GM18508 (cell line): ENCODE data around the gene LRRIQ4.

ENCODE experiments used
- ATAC-seq: cut with Tn5 transposase; IDR thresholded peaks from one replicate; pipeline ENCODE4 v1.9.1; 2021; ENCODE audit warnings: moderate number of reproducible peaks; ENCODE audit not compliant: insufficient read depth, unreplicated experiment

Gene LRRIQ4

DNA sequence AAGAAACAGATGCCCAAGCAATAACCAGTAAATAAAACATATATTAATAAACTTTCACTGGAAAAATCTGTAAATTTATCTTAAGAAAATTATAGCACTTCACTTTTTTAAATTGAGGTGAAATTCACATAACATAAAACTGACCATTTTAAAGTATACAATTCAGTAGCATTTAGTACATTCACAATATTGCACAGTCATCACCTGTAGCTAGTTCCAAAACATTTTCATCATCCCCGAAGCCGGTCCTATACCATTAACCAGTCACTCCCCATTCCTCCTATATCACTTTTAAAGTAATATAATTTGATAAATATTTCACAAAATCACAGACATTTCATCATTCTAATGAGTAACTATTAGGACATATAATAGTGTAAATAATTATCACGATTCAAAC is 8.0 kb upstream of the LRRIQ4 start:
- no peak for ATAC-seq

DNA sequence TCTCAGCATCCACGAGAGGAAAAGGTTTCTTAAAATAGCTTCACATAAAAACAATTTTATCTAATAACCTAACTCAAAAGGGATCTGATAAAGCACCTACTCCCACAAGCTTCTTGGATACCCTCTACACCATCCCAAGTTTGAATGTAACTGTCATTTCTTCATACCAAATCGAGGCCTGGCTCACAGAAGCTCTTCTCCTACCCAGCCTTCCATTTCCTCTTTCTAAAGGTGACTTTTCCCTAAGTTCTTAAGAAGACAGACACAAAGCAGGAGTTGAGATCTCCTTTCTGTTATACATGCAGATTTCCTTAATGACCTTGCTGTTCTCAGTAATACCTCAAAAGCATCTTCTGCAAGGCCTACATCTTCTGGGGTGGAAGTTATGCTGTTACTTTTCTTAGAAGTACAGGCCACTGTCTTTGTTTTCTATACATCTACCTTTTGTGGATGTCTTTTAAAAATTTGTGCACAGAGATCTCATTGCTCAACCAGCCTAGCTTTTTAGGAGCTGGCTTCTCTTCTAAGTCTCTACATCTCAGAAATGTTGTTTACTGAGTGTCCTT is 3.4 kb upstream of the LRRIQ4 start:
- no peak for ATAC-seq

DNA sequence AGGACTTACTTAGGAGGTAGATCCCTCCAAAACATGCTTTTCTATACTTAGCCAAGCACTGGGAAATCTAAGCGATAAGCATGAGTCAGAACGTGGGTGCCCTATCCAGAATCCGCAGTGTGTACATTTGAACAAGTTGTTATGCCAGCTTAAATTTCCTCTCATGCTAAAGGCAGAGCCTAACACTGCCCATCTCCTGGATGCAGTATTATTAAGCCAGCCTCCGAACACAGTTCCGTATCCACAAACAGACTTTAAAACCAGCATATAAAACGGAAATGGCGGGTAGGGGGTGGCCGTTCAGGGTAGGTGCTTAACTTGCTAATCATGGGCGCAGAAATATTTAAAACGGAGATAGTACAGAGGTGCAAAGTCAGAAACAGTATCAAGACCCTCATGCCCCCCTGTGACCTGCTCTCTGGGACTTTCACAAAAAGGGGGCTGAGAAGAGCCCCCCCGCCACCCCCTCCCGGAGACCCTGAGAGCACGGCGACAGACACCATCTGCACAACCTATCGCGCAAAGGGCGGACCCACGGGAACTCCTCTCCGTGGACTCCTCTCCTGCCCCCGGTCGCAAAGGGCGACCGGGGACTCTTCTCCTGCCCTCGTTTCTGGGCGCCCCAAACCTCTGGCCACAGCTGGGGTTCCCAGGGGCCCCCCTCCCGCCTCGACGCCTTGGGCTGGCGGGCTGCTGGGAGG is 889 bp upstream of the LRRIQ4 start:
- ATAC-seq = no peak

DNA sequence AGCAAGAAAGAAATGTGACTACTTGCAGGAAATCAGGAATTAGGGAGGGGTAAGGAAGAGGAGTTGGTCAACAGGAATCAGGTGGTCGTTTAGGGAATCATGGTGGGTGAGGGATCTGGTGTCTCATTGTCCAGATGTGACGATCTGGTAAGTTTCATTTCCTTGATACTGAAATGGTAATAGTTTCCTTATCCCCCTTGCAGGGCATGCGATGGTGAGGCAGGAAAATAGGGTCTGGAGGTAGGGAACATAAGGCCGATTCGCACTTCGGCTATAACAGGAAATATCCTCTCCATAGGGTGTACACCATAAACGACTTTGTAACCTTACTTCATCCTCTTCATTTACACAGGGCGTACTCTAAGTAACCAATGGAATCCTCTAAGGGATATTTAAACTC is 608 bp downstream of the LRRIQ4 start:
- ATAC-seq = no peak

DNA sequence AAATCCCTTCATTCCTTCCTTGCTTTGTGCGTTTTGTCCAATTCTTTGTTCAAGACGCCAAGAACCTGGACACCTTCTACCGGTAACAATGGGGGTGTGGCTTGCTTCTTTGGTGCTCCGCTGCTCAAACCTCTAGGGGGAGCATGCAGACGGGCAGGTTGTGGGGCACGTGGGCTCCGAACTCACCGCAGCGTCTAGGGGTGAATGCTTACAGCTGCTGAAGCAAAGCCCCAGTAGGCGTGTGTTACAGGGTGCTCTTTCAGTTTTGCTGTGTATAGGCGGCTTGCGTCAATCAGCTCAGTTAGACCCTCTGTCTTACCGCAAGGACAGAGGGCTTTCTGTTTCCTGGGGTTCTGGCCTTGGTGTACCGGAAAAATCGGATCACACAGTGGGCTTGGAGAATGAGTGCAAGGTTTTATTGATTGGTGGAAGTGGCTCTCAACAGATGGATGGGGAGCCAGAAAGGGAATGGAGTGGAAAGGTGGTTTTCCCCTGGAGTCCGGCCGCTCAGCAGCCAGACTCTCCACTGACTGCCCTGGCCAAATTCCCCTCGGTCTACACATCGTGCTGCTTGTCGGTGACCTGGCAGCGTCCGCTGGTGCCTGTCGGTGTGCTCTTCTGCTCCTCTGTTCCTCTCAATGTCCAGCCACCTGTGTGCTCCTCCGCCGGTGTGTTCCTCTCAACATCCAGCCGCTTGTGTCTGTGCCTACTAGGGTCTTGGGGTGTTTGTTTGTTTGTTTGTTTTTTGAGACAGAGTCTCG is 1.3 kb downstream of the LRRIQ4 start:
- peak; percentile 94 for ATAC-seq

DNA sequence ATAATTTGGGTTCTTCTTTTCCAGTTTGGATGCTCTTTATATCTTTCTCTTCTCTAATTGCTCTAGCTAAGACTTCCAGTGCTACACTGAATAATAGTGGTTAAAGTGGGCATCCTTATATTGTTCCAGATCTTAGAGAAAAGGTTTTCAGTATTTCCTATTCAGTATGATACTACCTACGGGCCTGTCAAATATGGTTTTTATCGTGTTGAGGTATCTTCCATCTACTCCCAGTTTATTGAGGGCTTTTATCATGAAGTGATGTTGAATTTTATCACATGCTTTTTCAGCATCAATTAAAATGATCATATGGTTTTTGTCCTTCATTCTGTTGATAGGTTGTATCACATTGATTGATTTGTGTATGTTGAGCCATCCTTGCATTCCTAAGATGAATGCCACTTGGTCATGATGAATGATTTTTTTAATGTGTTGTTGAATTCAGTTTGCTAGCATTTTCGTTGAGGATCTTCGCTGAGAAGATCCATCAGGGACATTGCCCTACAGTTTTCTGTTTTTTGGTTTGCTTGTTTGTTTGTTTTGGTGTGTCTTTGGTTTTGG is 3.0 kb downstream of the LRRIQ4 start:
- no peak for ATAC-seq

DNA sequence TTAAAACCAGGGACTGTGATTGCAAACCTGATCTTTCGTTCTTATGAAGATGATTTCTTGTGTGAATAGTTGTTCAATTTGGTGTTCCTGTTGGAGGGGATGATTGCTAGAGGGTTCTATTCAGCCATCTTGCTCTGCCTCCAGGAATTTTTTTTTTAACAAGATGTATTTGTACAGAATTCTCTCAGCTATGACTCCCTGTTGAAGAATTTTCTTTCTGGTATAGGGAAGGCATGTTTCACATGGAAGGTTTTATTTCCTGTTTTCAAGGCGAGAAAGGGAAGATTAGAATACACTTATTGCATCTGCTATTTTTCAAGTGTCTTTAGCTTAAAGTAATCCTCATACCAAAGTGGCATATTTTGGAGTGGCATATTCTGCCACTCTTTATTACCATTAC is 5.6 kb downstream of the LRRIQ4 start:
- ATAC-seq = no peak

DNA sequence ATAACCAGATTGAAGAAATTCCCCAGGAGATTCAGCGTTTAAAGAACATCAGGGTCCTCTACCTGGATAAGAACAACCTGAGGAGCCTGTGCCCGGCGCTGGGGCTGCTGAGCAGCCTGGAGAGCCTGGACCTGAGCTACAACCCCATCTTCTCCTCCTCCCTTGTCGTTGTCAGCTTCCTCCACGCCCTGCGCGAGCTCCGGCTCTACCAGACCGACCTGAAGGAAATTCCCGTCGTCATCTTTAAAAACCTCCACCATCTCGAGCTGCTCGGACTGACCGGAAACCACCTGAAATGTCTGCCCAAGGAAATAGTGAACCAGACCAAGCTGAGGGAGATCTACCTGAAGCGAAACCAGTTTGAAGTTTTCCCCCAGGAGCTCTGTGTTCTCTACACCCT is 9.4 kb downstream of the LRRIQ4 start:
- ATAC-seq = no peak

DNA sequence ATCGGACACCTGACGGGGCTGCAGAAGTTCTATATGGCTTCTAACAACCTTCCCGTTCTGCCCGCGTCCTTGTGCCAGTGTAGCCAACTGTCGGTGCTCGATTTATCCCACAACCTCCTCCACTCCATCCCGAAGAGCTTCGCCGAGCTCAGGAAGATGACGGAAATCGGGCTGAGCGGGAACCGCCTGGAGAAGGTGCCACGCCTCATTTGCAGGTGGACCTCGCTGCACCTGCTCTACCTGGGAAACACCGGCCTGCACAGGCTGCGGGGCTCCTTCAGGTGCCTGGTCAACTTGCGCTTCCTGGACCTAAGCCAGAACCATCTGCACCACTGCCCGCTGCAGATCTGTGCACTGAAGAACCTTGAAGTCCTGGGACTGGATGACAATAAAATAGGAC is 9.9 kb downstream of the LRRIQ4 start:
- no peak for ATAC-seq

DNA sequence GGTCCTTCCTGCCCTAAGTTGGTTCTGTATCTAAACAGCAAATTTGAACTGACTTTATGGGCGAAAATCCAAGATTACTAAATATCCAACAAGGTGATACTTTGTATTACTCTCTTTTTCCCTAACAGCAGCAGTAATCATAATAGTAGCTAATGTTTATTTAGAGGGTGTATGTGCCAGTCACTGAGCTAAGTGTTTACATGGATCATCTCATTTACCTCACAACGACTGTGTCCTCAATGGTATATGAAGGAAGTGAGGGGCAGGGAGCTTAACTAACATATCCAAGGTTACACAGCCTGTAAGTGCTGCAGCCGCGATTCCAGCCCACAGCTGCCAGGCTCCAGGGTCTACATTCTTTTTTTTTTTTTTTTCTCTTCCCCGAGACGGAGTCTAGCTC is 10.3 kb downstream of the LRRIQ4 start:
- ATAC-seq = no peak

DNA sequence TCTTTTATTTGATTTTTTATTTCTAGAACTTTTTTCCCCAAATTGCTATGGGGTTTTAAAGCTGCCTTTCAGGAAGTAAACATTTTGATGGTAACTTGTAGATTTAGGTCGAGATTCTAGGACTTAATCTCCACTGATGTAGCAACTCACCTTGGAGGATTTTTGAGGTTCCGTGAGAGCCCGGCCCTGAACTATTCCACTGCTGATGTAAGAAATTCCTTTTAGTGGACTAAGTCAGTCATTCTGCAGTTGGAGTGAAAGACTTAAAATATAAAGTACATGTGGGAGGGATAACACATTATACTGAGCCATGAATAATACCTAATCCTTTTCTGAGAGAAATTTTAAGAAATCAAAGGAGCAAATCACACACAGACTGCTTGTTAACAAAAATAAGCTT is 12.6 kb downstream of the LRRIQ4 start:
- ATAC-seq = no peak

DNA sequence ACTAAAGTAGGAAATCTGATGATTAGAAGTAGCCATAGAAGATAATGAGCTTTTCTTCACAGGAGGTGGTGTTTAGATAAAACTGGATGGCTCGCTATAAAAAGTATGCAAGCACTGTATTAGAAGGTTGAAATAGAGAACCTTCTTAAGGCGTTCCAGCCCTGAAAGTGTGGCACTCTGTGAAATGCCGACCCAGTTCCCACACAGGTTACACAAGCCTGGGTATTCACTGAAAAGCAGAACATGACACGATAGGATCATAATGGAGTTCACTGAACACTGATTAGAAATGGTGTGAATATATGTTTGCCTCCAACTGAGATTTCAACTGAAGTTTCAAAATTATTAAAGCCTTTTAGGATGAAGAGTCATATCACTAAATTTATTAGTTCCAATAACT is 15.0 kb downstream of the LRRIQ4 start:
- ATAC-seq = no peak

DNA sequence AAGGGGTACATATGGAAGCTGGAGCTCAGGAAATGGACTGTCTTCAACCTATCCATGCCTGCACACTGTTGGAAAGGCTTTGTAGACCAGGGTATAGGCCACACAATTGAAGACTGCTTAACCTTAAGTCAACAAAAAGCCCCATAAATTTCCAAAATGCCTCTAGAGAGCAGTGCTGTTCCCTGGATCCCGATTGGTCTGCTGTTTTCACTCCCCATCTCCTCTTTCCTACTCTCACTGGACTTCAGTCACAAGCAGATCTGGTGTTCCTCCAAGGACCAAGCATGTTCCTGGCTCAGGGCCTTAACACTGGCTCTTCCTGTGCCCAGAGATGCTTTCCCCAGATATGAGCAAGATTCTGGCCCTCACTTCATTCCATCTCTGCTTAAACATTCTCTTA is 22.9 kb downstream of the LRRIQ4 start:
- ATAC-seq = no peak

DNA sequence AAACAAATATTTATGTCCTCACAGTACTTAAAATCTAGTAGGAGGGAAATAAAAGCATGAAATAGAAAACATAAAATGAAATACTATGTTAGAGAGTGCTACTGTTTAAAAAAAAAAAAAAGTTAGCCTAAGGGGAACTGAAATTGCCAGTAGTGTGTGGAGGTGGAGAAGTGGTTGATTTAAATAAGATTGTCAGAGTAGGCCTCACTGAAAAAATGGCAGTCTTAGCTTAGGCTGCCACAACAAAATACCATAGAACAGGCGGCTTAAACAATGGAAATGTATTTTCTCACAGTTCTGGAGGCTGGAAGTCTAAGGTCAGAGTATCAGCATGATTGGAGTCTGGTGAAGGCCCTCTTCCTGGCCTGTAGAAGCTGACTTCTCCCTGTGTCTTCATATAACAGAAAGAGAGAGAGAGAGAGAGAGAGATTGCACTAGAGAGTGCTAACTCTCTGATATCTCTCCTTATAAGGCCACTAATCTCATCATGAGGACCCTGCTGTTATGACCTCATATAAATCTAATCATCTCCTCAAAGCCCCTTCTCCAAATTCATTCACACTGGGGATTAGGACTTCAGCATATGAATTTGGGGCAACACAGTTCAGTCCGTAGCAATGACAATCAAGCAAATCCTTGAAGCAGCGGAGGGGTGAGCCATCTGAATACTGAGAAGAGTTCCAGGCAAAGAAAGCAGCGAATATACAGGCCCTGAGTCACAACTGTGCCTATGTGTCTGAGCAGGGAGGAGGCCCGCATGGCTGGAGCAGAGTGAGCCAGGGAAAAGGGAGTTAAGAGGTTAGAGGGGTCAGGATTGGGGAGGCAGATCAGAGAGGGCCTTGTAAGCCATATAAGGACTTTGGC is 23.6 kb downstream of the LRRIQ4 start:
- ATAC-seq = peak; percentile 68

DNA sequence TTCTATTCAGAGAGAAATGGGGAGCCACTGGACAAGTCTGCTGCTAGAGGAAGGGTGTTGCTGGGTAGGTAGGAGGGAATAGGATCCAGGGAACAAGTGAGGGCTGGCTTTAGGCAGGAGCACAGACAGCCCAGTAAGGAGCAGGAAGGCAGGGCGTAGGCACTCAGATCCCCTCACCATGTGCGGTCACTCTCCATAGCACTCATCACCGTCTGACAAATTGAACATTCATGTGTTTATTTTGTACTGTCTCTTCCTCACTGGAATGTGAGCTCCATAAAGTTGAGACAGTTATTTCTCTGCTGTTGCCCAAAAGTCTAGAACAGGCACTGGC is 24.2 kb downstream of the LRRIQ4 start:
- ATAC-seq = no peak

DNA sequence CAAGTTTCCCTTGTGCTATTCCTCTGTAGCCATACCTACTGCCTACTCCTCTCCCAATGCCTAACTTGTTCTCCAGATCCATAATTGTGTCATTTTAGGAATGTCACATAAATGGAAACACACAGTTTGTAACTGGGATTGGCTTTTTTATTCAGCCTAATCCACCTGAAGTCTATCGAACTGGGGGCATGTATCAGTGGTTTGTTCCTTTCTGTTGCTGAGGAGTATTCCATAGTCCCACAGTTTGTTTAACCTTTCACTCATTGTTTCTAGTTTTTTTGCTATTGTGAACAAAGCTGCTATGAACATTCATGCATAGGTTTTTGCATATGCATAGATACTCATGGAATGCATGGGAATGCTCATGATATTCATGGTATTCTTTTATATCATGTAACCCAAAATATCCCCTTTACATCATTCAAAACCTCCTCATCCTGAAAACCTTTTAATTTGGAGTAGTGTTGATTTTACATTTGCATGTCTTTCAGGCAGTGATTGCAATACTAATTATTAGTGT is 25.9 kb downstream of the LRRIQ4 start:
- ATAC-seq = no peak

DNA sequence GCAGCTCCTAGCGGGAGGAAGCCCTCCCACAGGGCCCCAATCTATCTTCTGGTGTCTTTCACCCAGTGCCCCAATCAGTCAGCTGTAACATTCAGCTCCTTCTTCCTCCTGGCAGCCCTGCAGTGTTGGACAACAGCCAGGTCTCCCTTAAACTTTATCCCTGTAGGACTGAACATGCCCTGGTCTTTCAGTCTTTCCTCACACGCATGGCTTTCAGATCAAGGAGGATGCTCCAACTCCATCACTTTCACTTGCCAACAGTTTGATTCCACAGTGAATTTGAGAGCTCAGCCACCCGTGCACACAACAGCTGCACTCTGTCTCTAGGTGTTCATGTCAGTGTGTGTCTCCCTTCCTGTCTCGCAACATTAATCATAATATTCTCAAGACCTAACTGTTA is 28.5 kb downstream of the LRRIQ4 start:
- no peak for ATAC-seq

DNA sequence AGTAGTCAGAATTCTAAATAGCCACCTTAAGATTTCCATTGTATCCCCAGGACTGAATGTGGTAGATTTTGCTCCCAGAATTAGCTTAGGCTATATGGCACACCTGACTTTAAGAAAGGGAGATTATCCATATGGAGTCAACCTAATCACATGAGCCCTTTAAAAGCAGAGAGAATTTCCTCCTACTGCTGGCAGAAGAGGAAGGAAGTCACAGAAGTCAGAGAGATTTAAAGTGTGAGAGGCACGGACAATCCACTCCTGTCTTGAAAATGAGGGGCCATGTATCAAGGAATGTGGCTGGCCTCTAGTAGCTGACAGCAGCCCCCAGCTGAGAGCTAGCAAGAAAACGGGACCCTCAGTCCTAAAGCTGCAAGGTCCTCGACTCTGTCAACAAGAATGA is 30.3 kb downstream of the LRRIQ4 start:
- ATAC-seq = no peak

DNA sequence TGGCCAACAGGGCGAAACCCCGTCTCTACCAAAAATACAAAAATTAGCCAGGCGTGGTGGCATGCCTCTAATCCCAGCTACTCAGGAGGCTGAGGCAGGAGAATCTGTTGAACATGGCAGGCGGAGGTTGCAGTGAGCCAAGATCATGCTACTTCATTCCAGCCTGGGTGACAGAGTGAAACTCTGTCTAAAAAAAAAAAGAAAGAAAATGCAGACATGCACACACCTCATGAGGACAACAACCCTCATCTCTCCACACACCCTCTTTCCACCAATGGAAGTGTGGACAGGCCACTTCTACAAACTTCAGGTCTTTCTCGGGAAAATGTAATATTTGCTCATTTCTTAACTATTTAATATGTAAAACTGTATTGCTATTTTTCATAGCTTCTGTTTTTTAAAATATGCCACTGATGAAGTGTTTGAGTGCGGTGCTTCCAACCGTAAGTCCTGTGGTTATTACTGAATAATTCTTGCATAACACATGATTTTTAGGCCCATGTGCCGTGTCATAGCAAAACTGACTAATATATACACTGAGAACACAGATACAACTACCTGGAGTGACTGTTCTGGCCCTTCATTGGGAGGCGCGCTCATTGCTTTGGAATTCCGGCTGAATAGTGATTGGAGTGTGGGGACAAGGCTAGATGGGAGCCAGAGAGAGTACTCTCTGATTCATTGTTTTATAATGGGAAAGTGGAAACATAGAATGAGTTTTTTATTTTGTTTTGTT is 34.0 kb downstream of the LRRIQ4 start:
- peak; percentile 97 for ATAC-seq

DNA sequence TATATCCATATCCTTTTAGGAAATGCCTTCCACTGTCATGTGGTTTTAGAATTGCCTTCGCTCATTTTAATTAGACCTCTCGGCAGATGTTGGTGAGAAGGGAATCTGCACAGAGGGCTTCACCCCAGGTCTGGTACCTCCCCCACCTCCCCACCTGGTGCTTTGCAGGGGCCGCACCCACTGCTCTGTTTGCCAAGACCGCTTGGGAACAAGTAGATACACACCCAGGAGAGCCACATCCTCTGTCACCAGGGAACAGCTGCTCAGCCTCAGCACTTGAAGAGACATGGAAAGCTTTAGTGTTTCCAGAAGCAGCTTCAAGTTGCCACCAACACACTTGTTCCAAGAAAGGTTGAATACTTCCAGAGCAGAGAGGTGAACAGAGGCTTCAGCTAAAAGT is 35.2 kb downstream of the LRRIQ4 start:
- no peak for ATAC-seq
